ENCODE measurements around the gene CDH23.

GRCh38 chr10:71737001-71737833 is 340.5 kb downstream of the CDH23 start:
- TF ChIP-seq, protein P1, sequence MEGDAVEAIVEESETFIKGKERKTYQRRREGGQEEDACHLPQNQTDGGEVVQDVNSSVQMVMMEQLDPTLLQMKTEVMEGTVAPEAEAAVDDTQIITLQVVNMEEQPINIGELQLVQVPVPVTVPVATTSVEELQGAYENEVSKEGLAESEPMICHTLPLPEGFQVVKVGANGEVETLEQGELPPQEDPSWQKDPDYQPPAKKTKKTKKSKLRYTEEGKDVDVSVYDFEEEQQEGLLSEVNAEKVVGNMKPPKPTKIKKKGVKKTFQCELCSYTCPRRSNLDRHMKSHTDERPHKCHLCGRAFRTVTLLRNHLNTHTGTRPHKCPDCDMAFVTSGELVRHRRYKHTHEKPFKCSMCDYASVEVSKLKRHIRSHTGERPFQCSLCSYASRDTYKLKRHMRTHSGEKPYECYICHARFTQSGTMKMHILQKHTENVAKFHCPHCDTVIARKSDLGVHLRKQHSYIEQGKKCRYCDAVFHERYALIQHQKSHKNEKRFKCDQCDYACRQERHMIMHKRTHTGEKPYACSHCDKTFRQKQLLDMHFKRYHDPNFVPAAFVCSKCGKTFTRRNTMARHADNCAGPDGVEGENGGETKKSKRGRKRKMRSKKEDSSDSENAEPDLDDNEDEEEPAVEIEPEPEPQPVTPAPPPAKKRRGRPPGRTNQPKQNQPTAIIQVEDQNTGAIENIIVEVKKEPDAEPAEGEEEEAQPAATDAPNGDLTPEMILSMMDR (optimal IDR thresholded peaks at IDR 0.05 in 1 of 3, IDR thresholded peaks at IDR 0.05 in 1 of 3, conservative IDR thresholded peaks at IDR 0.05 in 1 of 3; ENCODE audit: extremely low read depth in 1 of 3, insufficient read depth in 2 of 3, low read length in 3 of 3), result no peak
- no peak for TF ChIP-seq EZH2 (IDR thresholded peaks at IDR 0.05; ENCODE audit: low read length)
